ENCODE results near the gene MS4A1.

- TF ChIP-seq CTCF (optimal IDR thresholded peaks at IDR 0.05 in 1 of 3, IDR thresholded peaks at IDR 0.05 in 1 of 3, conservative IDR thresholded peaks at IDR 0.05 in 1 of 3; ENCODE audit: extremely low read depth in 1 of 3, insufficient read depth in 2 of 3, low read length in 3 of 3) (no peak), EZH2 (IDR thresholded peaks at IDR 0.05; ENCODE audit: low read length) (no peak)
Measured at GRCh38 chr11:60498399-60498798, 42.8 kb downstream of the MS4A1 start.
